Osteoblast (primary cell): Measurements from ENCODE around the gene CELSR1. TPM values are rescaled to one million over a fixed set of nuclear protein-coding genes. Genes with fewer than 3 reads are reported as not detected.

Experiments used
- DNase-seq: peaks from one replicate; pipeline ENCODE4 v3.0.0; 2011; ENCODE audit warnings: low spot score, mixed read lengths; ENCODE audit not compliant: insufficient read length; ENCODE audit errors: missing footprints
- H2AFZ ChIP-seq: 2 replicates; pipeline ENCODE4 v1.6.0; 2011; ENCODE audit warnings: mild to moderate bottlenecking, low read length
- H3K27ac ChIP-seq: 2 replicates; pipeline ENCODE4 v1.5.1; 2011; ENCODE audit warnings: mild to moderate bottlenecking, low read depth, low read length, moderate library complexity
- H3K27me3 ChIP-seq: 2 replicates; pipeline ENCODE4 v1.6.0; 2012; ENCODE audit warnings: mild to moderate bottlenecking, control low read depth, inconsistent platforms, low read length, moderate library complexity; ENCODE audit not compliant: insufficient read depth
- H3K36me3 ChIP-seq: 2 replicates; pipeline ENCODE4 v1.5.1; 2011; ENCODE audit warnings: mild to moderate bottlenecking, low read length, control low read depth, moderate library complexity; ENCODE audit not compliant: insufficient read depth
- H3K4me1 ChIP-seq: 2 replicates; pipeline ENCODE4 v1.5.1; 2011; ENCODE audit warnings: mild to moderate bottlenecking, low read length, control low read depth, moderate library complexity; ENCODE audit not compliant: insufficient read depth
- H3K4me2 ChIP-seq: 2 replicates; pipeline ENCODE4 v1.6.0; 2011; ENCODE audit warnings: mild to moderate bottlenecking, low read length; ENCODE audit not compliant: insufficient read depth
- H3K4me3 ChIP-seq: fragments of 200-600 bp; sonication (generic); 3 replicates; pipeline ENCODE4 v1.5.1; 2012; ENCODE audit warnings: mild to moderate bottlenecking, low read length, inconsistent platforms; ENCODE audit not compliant: insufficient read depth
- H3K79me2 ChIP-seq: 2 replicates; pipeline ENCODE4 v1.6.0; 2012; ENCODE audit warnings: mild to moderate bottlenecking, low read length, control low read depth, inconsistent platforms; ENCODE audit not compliant: insufficient read depth
- H3K9me3 ChIP-seq: 2 replicates; pipeline ENCODE4 v1.5.1; 2011; ENCODE audit warnings: low read depth, low read length, control low read depth
- H4K20me1 ChIP-seq: 2 replicates; pipeline ENCODE4 v1.6.0; 2012; ENCODE audit warnings: mild to moderate bottlenecking, low read length, control low read depth; ENCODE audit not compliant: insufficient read depth
- CTCF ChIP-seq: IDR thresholded peaks from 2 replicates; pipeline ENCODE4 v1.5.1; 2011; ENCODE audit warnings: mild to moderate bottlenecking, low read depth, low read length, moderate library complexity; ENCODE audit errors: extremely low read depth
- total RNA-seq: library from RNA; depleted of rRNA; stranded (reverse); fragments of >200 nt; gene quantifications from 2 replicates; pipeline ENCODE4 v1.2.3, GENCODE V29; 2012

The CELSR1 gene
- total RNA-seq, 1 donor = 3.6 TPM

GRCh38 chr22:46331496-46331895, 205.9 kb downstream of the CELSR1 start:
- no peak overlapping the region for H3K4me2 ChIP-seq
- H3K4me3 ChIP-seq = no peak overlapping the region
- peaks cover 2% of the 10 kb centered on the region for H3K4me1 ChIP-seq
- peaks cover 12% of the 10 kb centered on the region for H3K79me2 ChIP-seq
- TF ChIP-seq CTCF = no peak
- H2AFZ ChIP-seq = no peak overlapping the region
- peaks cover 36% of the 10 kb centered on the region for H3K36me3 ChIP-seq
- H3K27me3 ChIP-seq = no peaks in the 10 kb centered on the region
- no peak for DNase-seq
- peaks cover 2% of the 10 kb centered on the region for H4K20me1 ChIP-seq
- no peak overlapping the region for H3K27ac ChIP-seq
- H3K9me3 ChIP-seq = no peaks in the 10 kb centered on the region

- Histone ChIP-seq H3K27ac (no peak overlapping the region), H3K36me3 (peaks cover 46% of the 10 kb centered on the region), H2AFZ (no peak overlapping the region), H3K4me3 (no peak overlapping the region), H3K79me2 (peaks cover 3% of the 10 kb centered on the region), H3K9me3 (no peaks in the 10 kb centered on the region), H4K20me1 (no peaks in the 10 kb centered on the region), H3K4me2 (no peak overlapping the region), H3K27me3 (no peaks in the 10 kb centered on the region), H3K4me1 (no peaks in the 10 kb centered on the region)
- DNase-seq = no peak
- TF ChIP-seq CTCF = no peak
Measured at GRCh38 chr22:46330426-46330825, 207.0 kb downstream of the CELSR1 start.

- Histone ChIP-seq H3K36me3 (peaks cover 51% of the 10 kb centered on the region), H2AFZ (no peak overlapping the region)
Measured at GRCh38 chr22:46329616-46330015, 207.8 kb downstream of the CELSR1 start.

GRCh38 chr22:46328797-46329196, 208.6 kb downstream of the CELSR1 start:
- peaks cover 55% of the 10 kb centered on the region for H3K36me3 ChIP-seq

More at GRCh38 chr22:46329616-46330015, 207.8 kb downstream of the CELSR1 start:
- no peak for TF ChIP-seq CTCF
- peak; percentile 35 for DNase-seq
- H4K20me1 ChIP-seq = no peaks in the 10 kb centered on the region
- H3K4me1 ChIP-seq = no peaks in the 10 kb centered on the region
- H3K4me2 ChIP-seq = no peak overlapping the region
- H3K4me3 ChIP-seq = no peak overlapping the region
- no peaks in the 10 kb centered on the region for H3K79me2 ChIP-seq
- H3K9me3 ChIP-seq = no peaks in the 10 kb centered on the region
- no peaks in the 10 kb centered on the region for H3K27me3 ChIP-seq
- H3K27ac ChIP-seq = no peak overlapping the region

More at GRCh38 chr22:46328797-46329196, 208.6 kb downstream of the CELSR1 start:
- DNase-seq = peak; percentile 51
- Histone ChIP-seq H4K20me1 (no peaks in the 10 kb centered on the region), H3K4me3 (no peak overlapping the region), H3K27me3 (no peaks in the 10 kb centered on the region), H3K4me2 (no peak overlapping the region), H3K4me1 (no peaks in the 10 kb centered on the region), H2AFZ (no peak overlapping the region), H3K9me3 (no peaks in the 10 kb centered on the region), H3K79me2 (no peaks in the 10 kb centered on the region), H3K27ac (no peak overlapping the region)
- TF ChIP-seq CTCF = no peak
